ENCODE measurements around the gene PRSS8.
A peak's percentile ranks its signal among the peaks of the same experiment; 100 is the strongest.
"Not testable (repeated sequence)": the region's sequence is repeated elsewhere in the genome, so short reads cannot be mapped to it uniquely, and the experiment has no call there.

PRSS8 gene

GRCh38 chr16:31108035-31108793, 27.3 kb downstream of the PRSS8 start, which contains the start of gene BCKDK:
TSS of gene BCKDK (plus strand) at chr16:31108386. CDS start at chr16:31109224, 838 bp downstream.
- TF ChIP-seq CTCF (IDR thresholded peaks at IDR 0.05; ENCODE audit: low read depth, low read length), result no peak
- Histone ChIP-seq H3K4me3 (ENCODE audit: low read depth, low read length) (peak within 1 kb of the TSS; percentile 90), H3K9me3 (no peaks in the 10 kb centered on the region), H3K36me3 (peaks cover 34% of the 10 kb centered on the region), H3K4me1 (no peaks in the 10 kb centered on the region; the same call in 1 of the 2 replicates), H3K27me3 (no peaks in the 10 kb centered on the region)
- DNase-seq, result peak; percentile 83

- peaks cover 34% of the 10 kb centered on the region for H3K36me3 ChIP-seq
- H3K4me3 ChIP-seq (ENCODE audit: low read depth, low read length), result peak overlapping the region; percentile 90
- H3K27me3 ChIP-seq, result no peaks in the 10 kb centered on the region
- no peak for TF ChIP-seq CTCF (IDR thresholded peaks at IDR 0.05; ENCODE audit: low read depth, low read length)
- no peaks in the 10 kb centered on the region; the same call in 1 of the 2 replicates for H3K4me1 ChIP-seq
- no peak for DNase-seq
- no peaks in the 10 kb centered on the region for H3K9me3 ChIP-seq
Measured at GRCh38 chr16:31107465-31107867, 28.1 kb downstream of the PRSS8 start.

- Histone ChIP-seq H3K4me1 (no peaks in the 10 kb centered on the region; the same call in 1 of the 2 replicates), H3K9me3 (no peaks in the 10 kb centered on the region), H3K4me3 (ENCODE audit: low read depth, low read length) (no peak overlapping the region), H3K36me3 (peaks cover 27% of the 10 kb centered on the region), H3K27me3 (no peaks in the 10 kb centered on the region)
- DNase-seq, result no peak
- TF ChIP-seq CTCF (IDR thresholded peaks at IDR 0.05; ENCODE audit: low read depth, low read length), result no peak
Measured at GRCh38 chr16:31106509-31107464, 28.7 kb downstream of the PRSS8 start.

GRCh38 chr16:31105677-31106213, 29.8 kb downstream of the PRSS8 start:
- no peaks in the 10 kb centered on the region; the same call in 1 of the 2 replicates for H3K4me1 ChIP-seq
- no peaks in the 10 kb centered on the region for H3K9me3 ChIP-seq
- peak; percentile 78 for TF ChIP-seq CTCF (IDR thresholded peaks at IDR 0.05; ENCODE audit: low read depth, low read length)
- peaks cover 17% of the 10 kb centered on the region for H3K36me3 ChIP-seq
- peak; percentile 93 for DNase-seq
- no peaks in the 10 kb centered on the region for H3K27me3 ChIP-seq
- H3K4me3 ChIP-seq (ENCODE audit: low read depth, low read length), result no peak overlapping the region

GRCh38 chr16:31100876-31101641, 34.5 kb downstream of the PRSS8 start:
- not testable (repeated sequence) for DNase-seq, H3K27me3 ChIP-seq, H3K36me3 ChIP-seq

More at GRCh38 chr16:31100876-31101641, 34.5 kb downstream of the PRSS8 start:
- H3K4me1 ChIP-seq; H3K4me3 ChIP-seq (ENCODE audit: low read depth, low read length); H3K9me3 ChIP-seq: not testable (repeated sequence)
